ENCODE results near the gene TCEAL4. TPM values are rescaled to one million over a fixed set of nuclear protein-coding genes. Genes with fewer than 3 reads are reported as not detected.

The TCEAL4 gene
- total and polyA plus RNA-seq, 4 donors = 97.2 to 1,452 (median 611) TPM

DNA sequence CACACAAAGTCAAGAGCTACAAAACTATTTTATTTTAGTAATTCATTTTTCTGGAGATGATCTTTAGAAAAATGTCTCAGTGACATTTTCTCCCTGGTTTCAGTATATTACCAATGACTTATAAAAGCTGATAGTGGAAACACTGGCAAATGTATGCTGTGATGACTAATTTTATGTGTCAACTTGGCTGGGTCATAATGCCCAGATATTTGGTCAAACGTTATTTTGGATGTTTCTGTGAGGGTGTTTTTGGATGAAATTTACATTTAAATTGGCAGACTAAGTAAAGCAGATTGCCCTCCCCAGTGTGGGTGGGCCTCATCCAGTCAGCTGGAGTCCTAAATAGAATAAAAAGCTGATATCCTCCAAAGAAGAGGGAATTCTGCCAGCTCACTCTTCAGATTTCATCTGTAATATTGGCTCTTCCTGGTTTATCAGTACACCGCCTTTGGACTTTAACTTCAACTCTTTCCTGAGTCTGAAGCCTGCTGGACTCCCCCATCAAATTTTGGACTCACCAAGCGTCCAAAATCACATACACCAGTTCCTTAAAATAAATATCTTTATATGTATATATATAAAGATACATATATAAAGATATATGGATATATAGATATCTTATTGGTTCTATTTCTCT is 34.8 kb upstream of the TCEAL4 start:
- WGBS, 2 donors = 49 to 56% methylated on average over 3 of the region's 3 CpGs
- no peak overlapping the region for H3K27ac ChIP-seq (ENCODE audit: low read depth in 1 of 2, low read length in 2 of 2)

DNA sequence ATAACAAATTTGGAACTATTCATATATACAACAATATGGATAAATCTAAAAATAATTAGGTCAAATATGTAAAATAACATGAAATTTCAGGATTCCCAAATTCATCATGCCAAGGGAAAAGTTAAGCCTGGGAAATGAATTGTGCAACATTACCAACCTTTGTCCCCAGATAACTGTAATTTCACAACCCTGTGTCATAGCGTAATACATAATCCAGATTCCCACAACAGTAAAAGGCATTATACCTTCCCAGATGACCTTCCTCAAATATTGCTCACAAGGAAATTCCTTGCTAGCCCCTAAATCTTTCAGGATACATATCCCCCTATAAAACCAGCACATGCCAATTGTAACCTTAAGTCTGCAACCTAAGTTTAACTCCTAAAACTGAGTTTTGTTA is 33.1 kb upstream of the TCEAL4 start:
- WGBS, 2 donors = 89 to 93% methylated on average over 1 of the region's 1 CpG
- intact Hi-C loops (cut with DNase I) = no loop called here
- H3K36me3 ChIP-seq (ENCODE audit: control insufficient read depth in 1 of 2, insufficient read depth in 2 of 2, low read length in 1 of 2) = no peaks in the 10 kb centered on the region
- DNase-seq (no peak), ATAC-seq (ENCODE audit: low FRiP score) (no peak)
- H3K9me3 ChIP-seq (ENCODE audit: control insufficient read depth, low read length) = no peaks in the 10 kb centered on the region
- H3K27ac ChIP-seq (ENCODE audit: low read depth in 1 of 2, low read length in 2 of 2) = no peak overlapping the region
- no peaks in the 10 kb centered on the region for H3K4me1 ChIP-seq (ENCODE audit: control insufficient read depth in 1 of 2, insufficient read depth in 2 of 2, low read length in 2 of 2)
- H3K4me3 ChIP-seq (ENCODE audit: low read length in 2 of 2) = no peak overlapping the region
- no peaks in the 10 kb centered on the region for H3K27me3 ChIP-seq (ENCODE audit: control insufficient read depth in 1 of 2, insufficient read depth in 2 of 2, low read length in 1 of 2)

More for the DNA sequence above, 34.8 kb upstream of the TCEAL4 start:
- no peaks in the 10 kb centered on the region for H3K27me3 ChIP-seq (ENCODE audit: control insufficient read depth in 1 of 2, insufficient read depth in 2 of 2, low read length in 1 of 2)
- H3K36me3 ChIP-seq (ENCODE audit: control insufficient read depth in 1 of 2, insufficient read depth in 2 of 2, low read length in 1 of 2) = no peaks in the 10 kb centered on the region
- no peaks in the 10 kb centered on the region for H3K9me3 ChIP-seq (ENCODE audit: control insufficient read depth, low read length)
- ATAC-seq (ENCODE audit: low FRiP score) (no peak), DNase-seq (no peak)
- no peak overlapping the region for H3K4me3 ChIP-seq (ENCODE audit: low read length in 2 of 2)
- intact Hi-C loops (cut with DNase I) = no loop called here
- no peaks in the 10 kb centered on the region for H3K4me1 ChIP-seq (ENCODE audit: control insufficient read depth in 1 of 2, insufficient read depth in 2 of 2, low read length in 2 of 2)

DNA sequence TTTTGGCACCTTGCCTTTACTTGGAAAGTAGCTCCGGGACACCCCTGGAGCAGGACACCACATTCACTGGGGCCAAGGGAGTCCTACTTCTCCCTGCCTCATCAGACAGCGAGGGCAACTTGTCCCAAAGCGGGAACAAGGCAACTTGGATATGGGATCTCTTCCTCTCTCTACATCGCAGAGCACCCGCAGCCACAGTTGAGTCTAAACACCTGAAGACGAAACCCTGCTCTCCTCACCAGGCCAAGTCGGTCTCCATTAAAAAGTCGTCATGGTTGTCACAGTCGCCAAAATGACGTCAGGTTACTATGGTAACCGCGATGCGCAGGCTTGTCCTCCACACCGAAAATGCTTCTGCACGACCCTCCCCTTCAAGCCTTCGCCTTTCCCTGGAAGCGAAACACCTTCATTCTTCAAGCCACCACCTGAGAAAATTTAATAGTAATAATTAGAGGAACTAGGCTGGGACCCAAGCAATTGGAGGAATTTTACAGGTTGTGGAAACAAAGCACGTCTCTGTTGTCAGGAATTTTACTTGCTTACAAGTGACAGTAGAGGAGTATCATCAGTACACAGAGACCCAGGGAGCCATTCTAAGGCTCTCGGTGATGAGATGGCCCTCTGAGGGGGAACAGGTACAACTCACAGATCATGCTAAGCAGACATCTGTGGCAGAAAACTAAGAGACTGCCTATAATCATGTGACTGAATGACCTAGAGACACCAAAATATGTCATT is 30.5 kb upstream of the TCEAL4 start:
- Histone ChIP-seq H3K36me3 (ENCODE audit: control insufficient read depth in 1 of 2, insufficient read depth in 2 of 2, low read length in 1 of 2) (no peaks in the 10 kb centered on the region), H3K27me3 (ENCODE audit: control insufficient read depth in 1 of 2, insufficient read depth in 2 of 2, low read length in 1 of 2) (no peaks in the 10 kb centered on the region), H3K27ac (ENCODE audit: low read depth in 1 of 2, low read length in 2 of 2) (no peak overlapping the region), H3K4me1 (ENCODE audit: control insufficient read depth in 1 of 2, insufficient read depth in 2 of 2, low read length in 2 of 2) (no peaks in the 10 kb centered on the region), H3K9me3 (ENCODE audit: control insufficient read depth, low read length) (no peaks in the 10 kb centered on the region), H3K4me3 (ENCODE audit: low read length in 2 of 2) (peak overlapping the region in 1 of 2 donors; percentile 54)
- 3 to 16% methylated on average over 19 of the region's 19 CpGs for WGBS, 2 donors
- DNase-seq (peak; percentile 60 to 74), ATAC-seq (ENCODE audit: low FRiP score) (peak; percentile 29)
- intact Hi-C loops (cut with DNase I) = no loop called here

DNA sequence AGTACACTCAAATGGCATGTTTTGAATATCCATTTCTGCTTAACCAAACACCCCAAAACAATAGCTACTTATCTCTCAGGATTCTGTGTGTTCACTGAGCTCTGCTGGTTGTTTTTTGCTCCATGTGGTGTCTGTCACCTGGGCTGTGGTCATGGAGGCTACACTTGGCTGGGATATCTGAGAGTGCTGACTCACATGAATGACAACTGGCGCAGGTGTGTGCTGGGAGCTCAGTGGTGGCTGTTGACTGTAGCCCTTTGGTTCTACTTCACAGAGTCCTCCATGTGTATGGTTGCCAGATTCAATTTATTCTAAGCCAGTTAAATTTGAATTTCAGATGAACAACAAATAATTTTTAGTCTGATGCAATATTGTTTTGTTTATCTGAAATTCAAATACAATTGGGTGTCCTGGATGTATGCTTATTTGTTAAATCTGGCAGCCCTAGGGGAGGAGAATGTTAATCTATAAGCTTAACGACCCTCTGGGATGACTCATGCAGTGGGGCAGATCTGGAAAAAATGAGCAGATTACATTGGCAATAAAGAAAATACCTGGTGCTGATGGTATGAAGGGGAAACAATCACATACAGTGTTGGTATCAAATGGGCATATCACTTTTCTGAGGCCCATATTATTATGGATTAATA is 28.2 kb upstream of the TCEAL4 start:
- no peak overlapping the region for H3K27ac ChIP-seq (ENCODE audit: low read depth in 1 of 2, low read length in 2 of 2)
- WGBS, 2 donors = 40 to 69% methylated on average over 2 of the region's 2 CpGs
- H3K27me3 ChIP-seq (ENCODE audit: control insufficient read depth in 1 of 2, insufficient read depth in 2 of 2, low read length in 1 of 2) = no peaks in the 10 kb centered on the region
- intact Hi-C loops (cut with DNase I) = no loop called here
- no peak for DNase-seq
- H3K4me3 ChIP-seq (ENCODE audit: low read length in 2 of 2) = no peak overlapping the region
- no peaks in the 10 kb centered on the region for H3K9me3 ChIP-seq (ENCODE audit: control insufficient read depth, low read length)
- ATAC-seq (ENCODE audit: low FRiP score) = no peak
- H3K4me1 ChIP-seq (ENCODE audit: control insufficient read depth in 1 of 2, insufficient read depth in 2 of 2, low read length in 2 of 2) = no peaks in the 10 kb centered on the region
- no peaks in the 10 kb centered on the region for H3K36me3 ChIP-seq (ENCODE audit: control insufficient read depth in 1 of 2, insufficient read depth in 2 of 2, low read length in 1 of 2)

DNA sequence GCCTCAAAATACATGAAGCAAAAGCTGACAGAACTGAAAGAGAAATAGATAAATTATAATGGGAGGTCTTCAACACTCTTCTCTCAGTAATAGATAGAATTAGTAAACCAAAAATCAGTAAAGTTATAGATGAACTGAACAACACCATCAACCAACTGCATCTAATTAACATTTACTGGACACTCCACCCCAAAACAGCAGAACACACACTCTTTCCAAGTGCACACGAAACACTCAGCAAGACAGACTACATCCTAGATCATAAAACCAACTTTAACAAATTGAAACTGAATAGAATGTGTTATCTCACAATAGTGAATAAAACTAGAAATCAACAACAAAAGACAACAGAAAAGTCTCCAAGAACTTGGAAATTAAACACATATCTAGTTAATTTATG is 25.1 kb upstream of the TCEAL4 start:
- intact Hi-C loops (cut with DNase I) = no loop called here
- H3K36me3 ChIP-seq (ENCODE audit: control insufficient read depth in 1 of 2, insufficient read depth in 2 of 2, low read length in 1 of 2) = no peaks in the 10 kb centered on the region
- no peak overlapping the region for H3K4me3 ChIP-seq (ENCODE audit: low read length in 2 of 2)
- ATAC-seq (ENCODE audit: low FRiP score) = no peak
- no peaks in the 10 kb centered on the region for H3K9me3 ChIP-seq (ENCODE audit: control insufficient read depth, low read length)
- no peaks in the 10 kb centered on the region for H3K4me1 ChIP-seq (ENCODE audit: control insufficient read depth in 1 of 2, insufficient read depth in 2 of 2, low read length in 2 of 2)
- DNase-seq = no peak
- H3K27me3 ChIP-seq (ENCODE audit: control insufficient read depth in 1 of 2, insufficient read depth in 2 of 2, low read length in 1 of 2) = no peaks in the 10 kb centered on the region
- no peak overlapping the region for H3K27ac ChIP-seq (ENCODE audit: low read depth in 1 of 2, low read length in 2 of 2)
- 40 to 68% methylated on average over 1 of the region's 1 CpG for WGBS, 2 donors

DNA sequence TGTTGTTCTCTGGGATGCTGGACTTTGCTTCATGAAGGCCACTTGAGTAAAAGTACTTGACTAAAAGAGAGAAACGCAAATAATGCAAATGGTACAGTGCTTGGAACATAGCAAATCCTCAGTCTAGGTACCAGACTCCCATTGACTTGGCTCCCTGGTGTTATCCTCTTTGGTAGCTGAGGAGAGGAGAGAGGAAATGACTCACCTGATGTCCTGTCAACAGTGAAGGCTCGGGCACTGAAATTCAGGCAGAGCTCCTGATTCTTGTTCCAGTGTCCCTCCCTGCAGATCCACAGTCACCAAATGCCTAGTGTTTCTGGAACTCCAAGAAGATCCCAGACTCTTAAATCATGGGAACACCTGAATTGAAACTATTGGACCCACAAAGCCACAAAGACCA is 22.5 kb upstream of the TCEAL4 start:
- H3K27ac ChIP-seq (ENCODE audit: low read depth in 1 of 2, low read length in 2 of 2) = no peak overlapping the region
- H3K9me3 ChIP-seq (ENCODE audit: control insufficient read depth, low read length) = no peaks in the 10 kb centered on the region
- no peaks in the 10 kb centered on the region for H3K4me1 ChIP-seq (ENCODE audit: control insufficient read depth in 1 of 2, insufficient read depth in 2 of 2, low read length in 2 of 2)
- no peak overlapping the region for H3K4me3 ChIP-seq (ENCODE audit: low read length in 2 of 2)
- DNase-seq = no peak
- WGBS, 2 donors = 53 to 74% methylated on average over 2 of the region's 2 CpGs
- intact Hi-C loops (cut with DNase I) = no loop called here
- H3K36me3 ChIP-seq (ENCODE audit: control insufficient read depth in 1 of 2, insufficient read depth in 2 of 2, low read length in 1 of 2) = no peaks in the 10 kb centered on the region
- ATAC-seq (ENCODE audit: low FRiP score) = no peak
- H3K27me3 ChIP-seq (ENCODE audit: control insufficient read depth in 1 of 2, insufficient read depth in 2 of 2, low read length in 1 of 2) = no peaks in the 10 kb centered on the region

DNA sequence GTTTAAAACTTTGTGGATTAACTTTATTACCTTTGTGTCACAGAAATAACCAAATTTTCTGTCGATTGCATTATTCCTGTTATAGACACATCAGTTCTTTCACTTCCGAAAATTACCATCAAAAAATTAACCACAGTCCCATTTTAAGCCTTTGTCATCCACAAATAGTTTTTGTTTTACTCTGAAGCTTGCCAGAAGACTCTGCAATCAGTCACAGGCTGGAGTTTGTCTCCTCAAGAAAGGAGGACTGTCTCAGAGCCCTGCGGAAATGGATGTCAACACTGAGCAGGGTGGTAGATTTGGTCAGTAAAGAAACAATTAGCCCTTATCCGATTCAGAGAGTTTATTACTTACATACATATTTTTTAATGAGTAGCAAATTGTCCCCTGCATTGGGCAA is 20.1 kb upstream of the TCEAL4 start:
- 65 to 78% methylated on average over 4 of the region's 4 CpGs for WGBS, 2 donors
- intact Hi-C loops (cut with DNase I) = no loop called here
- H3K27ac ChIP-seq (ENCODE audit: low read depth in 1 of 2, low read length in 2 of 2) = no peak overlapping the region

DNA sequence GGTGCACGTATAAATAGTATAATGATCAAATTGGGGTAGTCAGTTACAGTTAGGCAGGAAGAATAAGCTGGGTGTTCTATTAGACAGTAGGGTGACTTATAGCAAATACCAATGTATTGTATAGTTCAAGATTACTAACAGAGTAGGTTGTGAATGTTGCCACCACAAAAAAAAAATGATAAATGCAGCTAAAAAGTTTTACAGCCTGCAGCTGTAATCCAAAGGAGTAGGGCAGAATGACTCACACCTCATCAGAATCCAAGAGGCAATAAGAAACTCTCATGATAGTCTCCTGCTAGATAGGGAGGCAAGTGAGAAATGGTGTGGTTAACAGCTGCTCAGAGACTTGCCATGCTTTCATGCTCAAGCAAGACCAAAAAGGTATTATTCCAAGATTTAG is 19.6 kb upstream of the TCEAL4 start:
- 33 to 61% methylated on average over 1 of the region's 1 CpG for WGBS, 2 donors
- DNase-seq = no peak
- no peak overlapping the region for H3K27ac ChIP-seq (ENCODE audit: low read depth in 1 of 2, low read length in 2 of 2)

More for the DNA sequence above, 20.1 kb upstream of the TCEAL4 start:
- Histone ChIP-seq H3K36me3 (ENCODE audit: control insufficient read depth in 1 of 2, insufficient read depth in 2 of 2, low read length in 1 of 2) (no peaks in the 10 kb centered on the region), H3K27me3 (ENCODE audit: control insufficient read depth in 1 of 2, insufficient read depth in 2 of 2, low read length in 1 of 2) (no peaks in the 10 kb centered on the region), H3K4me3 (ENCODE audit: low read length in 2 of 2) (no peak overlapping the region), H3K9me3 (ENCODE audit: control insufficient read depth, low read length) (no peaks in the 10 kb centered on the region), H3K4me1 (ENCODE audit: control insufficient read depth in 1 of 2, insufficient read depth in 2 of 2, low read length in 2 of 2) (no peaks in the 10 kb centered on the region)
- DNase-seq (no peak), ATAC-seq (ENCODE audit: low FRiP score) (no peak)

DNA sequence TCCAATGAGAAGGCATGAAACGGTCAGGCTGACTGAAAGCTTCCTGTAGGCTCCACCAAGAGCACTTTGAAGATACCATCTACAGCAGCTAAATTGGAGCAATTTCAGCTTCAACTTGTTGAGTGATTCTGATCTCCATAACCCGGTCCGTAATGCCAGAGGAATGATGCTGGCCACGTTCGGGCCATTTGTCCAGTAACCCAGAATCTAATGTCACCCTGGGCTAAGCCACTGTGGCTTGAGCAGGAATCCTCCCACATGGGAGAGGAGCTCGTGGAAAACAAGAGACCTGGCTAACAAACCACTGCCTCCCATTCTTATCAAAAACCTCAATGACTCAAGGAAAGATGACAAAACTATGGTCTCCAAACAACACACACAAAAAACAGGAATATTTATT is 14.2 kb upstream of the TCEAL4 start:
- no peak overlapping the region for H3K4me3 ChIP-seq (ENCODE audit: low read length in 2 of 2)
- DNase-seq (no peak), ATAC-seq (ENCODE audit: low FRiP score) (no peak)
- 75 to 92% methylated on average over 6 of the region's 6 CpGs for WGBS, 2 donors
- no peak overlapping the region for H3K27ac ChIP-seq (ENCODE audit: low read depth in 1 of 2, low read length in 2 of 2)
- intact Hi-C loops (cut with DNase I) = no loop called here
- H3K27me3 ChIP-seq (ENCODE audit: control insufficient read depth in 1 of 2, insufficient read depth in 2 of 2, low read length in 1 of 2) = no peaks in the 10 kb centered on the region
- no peaks in the 10 kb centered on the region for H3K9me3 ChIP-seq (ENCODE audit: control insufficient read depth, low read length)
- H3K36me3 ChIP-seq (ENCODE audit: control insufficient read depth in 1 of 2, insufficient read depth in 2 of 2, low read length in 1 of 2) = no peaks in the 10 kb centered on the region
- no peaks in the 10 kb centered on the region for H3K4me1 ChIP-seq (ENCODE audit: control insufficient read depth in 1 of 2, insufficient read depth in 2 of 2, low read length in 2 of 2)

More for the DNA sequence above, 19.6 kb upstream of the TCEAL4 start:
- H3K4me3 ChIP-seq (ENCODE audit: low read length in 2 of 2) = no peak overlapping the region
- ATAC-seq (ENCODE audit: low FRiP score) = no peak
- H3K9me3 ChIP-seq (ENCODE audit: control insufficient read depth, low read length) = no peaks in the 10 kb centered on the region
- intact Hi-C loops (cut with DNase I) = no loop called here
- H3K36me3 ChIP-seq (ENCODE audit: control insufficient read depth in 1 of 2, insufficient read depth in 2 of 2, low read length in 1 of 2) = no peaks in the 10 kb centered on the region
- H3K4me1 ChIP-seq (ENCODE audit: control insufficient read depth in 1 of 2, insufficient read depth in 2 of 2, low read length in 2 of 2) = no peaks in the 10 kb centered on the region
- H3K27me3 ChIP-seq (ENCODE audit: control insufficient read depth in 1 of 2, insufficient read depth in 2 of 2, low read length in 1 of 2) = no peaks in the 10 kb centered on the region

All from aorta (tissue), 5 donors.